Measurements from ENCODE around the gene PTTG2. TPM values are rescaled to one million over a fixed set of nuclear protein-coding genes. Genes with fewer than 3 reads are reported as not detected.

PTTG2 gene
- total RNA-seq, 1 donor = not detected

GRCh38 chr4:38004887-38005286 lies 44.7 kb downstream of the PTTG2 start:
- DNase-seq (ENCODE audit: low read depth in 2 of 3, low spot score in 2 of 3) = no peak

GRCh38 chr4:38005637-38006036 lies 45.4 kb downstream of the PTTG2 start:
- no peak for DNase-seq (ENCODE audit: low read depth in 2 of 3, low spot score in 2 of 3)

GRCh38 chr4:38007645-38008044 lies 47.4 kb downstream of the PTTG2 start:
- DNase-seq (ENCODE audit: low read depth in 2 of 3, low spot score in 2 of 3) = no peak

GRCh38 chr4:38008571-38009021 lies 48.4 kb downstream of the PTTG2 start:
- DNase-seq (ENCODE audit: low read depth in 2 of 3, low spot score in 2 of 3) = no peak

GRCh38 chr4:38009421-38009820 lies 49.2 kb downstream of the PTTG2 start:
- DNase-seq (ENCODE audit: low read depth in 2 of 3, low spot score in 2 of 3) = no peak

- DNase-seq (ENCODE audit: low read depth in 2 of 3, low spot score in 2 of 3) = no peak
Measured at GRCh38 chr4:38009949-38010348, 49.8 kb downstream of the PTTG2 start.

Other genes with a start within 250 kb of the PTTG2 start
- gene PGM2, start 133.7 kb upstream of the PTTG2 start, total RNA-seq = 16.4 TPM
- 75.4 TPM for gene TBC1D1, start 69.3 kb upstream of the PTTG2 start, total RNA-seq